HepG2 (cell line): Measurements from ENCODE around the gene PAQR5. TPM values are rescaled to one million over a fixed set of nuclear protein-coding genes. Genes with fewer than 3 reads are reported as not detected.

Source experiments
- AHR ChIP-seq: IDR thresholded peaks from 2 replicates; pipeline ENCODE4 v1.6.1; 2018; ENCODE audit warnings: missing genetic modification reagents, missing compliant biosample characterization
- ARID2 ChIP-seq: sonication (generic); formaldehyde crosslinking; IDR thresholded peaks from 2 replicates; pipeline ENCODE4 v1.8.1; 2022; ENCODE audit warnings: mild to moderate bottlenecking, missing genetic modification reagents, borderline replicate concordance
- CBFB ChIP-seq: sonication (generic); formaldehyde crosslinking; IDR thresholded peaks from 2 replicates; pipeline ENCODE4 v1.4.0; 2020; ENCODE audit warnings: missing genetic modification reagents
- DMTF1 ChIP-seq: sonication (generic); formaldehyde crosslinking; IDR thresholded peaks from 2 replicates; pipeline ENCODE4 v1.4.0; 2020; ENCODE audit warnings: mild to moderate bottlenecking, missing genetic modification reagents
- EP300 ChIP-seq, 3 experiments: sonication (generic) in 1 of 3; formaldehyde crosslinking in 1 of 3; IDR thresholded peaks; 2 replicates each; pipeline versions ENCODE4 v1.5.1 to v1.6.1; 2011 to 2020; ENCODE audit warnings: low read depth in 2 of 3, low read length in 2 of 3, borderline replicate concordance in 1 of 3, improper control_type of control experiment in 1 of 3, mild to moderate bottlenecking in 1 of 3, missing genetic modification reagents in 1 of 3, moderate library complexity in 1 of 3
- GTF3A ChIP-seq: sonication (generic); formaldehyde crosslinking; conservative IDR thresholded peaks from 2 replicates; pipeline ENCODE4 v1.4.0; 2020; ENCODE audit warnings: mild to moderate bottlenecking, missing genetic modification reagents
- HNF1B ChIP-seq: sonication (generic); formaldehyde crosslinking; IDR thresholded peaks from 2 replicates; pipeline ENCODE4 v1.5.1; 2020; ENCODE audit warnings: mild to moderate bottlenecking, moderate library complexity, missing genetic modification reagents
- HNRNPUL1 ChIP-seq: fragments of 200-400 bp; formaldehyde crosslinking; IDR thresholded peaks from 2 replicates; pipeline ENCODE4 v1.6.1; 2017; ENCODE audit warnings: low read depth, mild to moderate bottlenecking, low read length, moderate library complexity
- MZF1 ChIP-seq: sonication (generic); formaldehyde crosslinking; IDR thresholded peaks from 2 replicates; pipeline ENCODE4 v1.8.1; 2023; ENCODE audit warnings: mild to moderate bottlenecking, missing genetic modification reagents, borderline replicate concordance
- NCOR1 ChIP-seq: fragments of 200-600 bp; sonication (generic); IDR thresholded peaks from 2 replicates; pipeline ENCODE4 v1.7.0; 2017; ENCODE audit warnings: antibody characterized with exemption, low read length, borderline replicate concordance
- NKX3-1 ChIP-seq: sonication (generic); formaldehyde crosslinking; IDR thresholded peaks from 2 replicates; pipeline ENCODE4 v1.5.0; 2020; ENCODE audit warnings: missing genetic modification reagents
- PHF20 ChIP-seq: sonication (generic); formaldehyde crosslinking; IDR thresholded peaks from 2 replicates; pipeline ENCODE4 v1.5.0; 2020; ENCODE audit warnings: mild to moderate bottlenecking, missing genetic modification reagents
- PREB ChIP-seq: sonication (generic); formaldehyde crosslinking; IDR thresholded peaks from 2 replicates; pipeline ENCODE4 v1.4.0; 2020; ENCODE audit warnings: missing genetic modification reagents
- RFX3 ChIP-seq: IDR thresholded peaks from 2 replicates; pipeline ENCODE4 v1.6.1; 2016; ENCODE audit warnings: missing biosample characterization, missing genetic modification reagents
- SCMH1 ChIP-seq: sonication (generic); formaldehyde crosslinking; IDR thresholded peaks from 2 replicates; pipeline ENCODE4 v1.9.0; 2021; ENCODE audit warnings: missing genetic modification reagents, mild to moderate bottlenecking, borderline replicate concordance
- TBL1XR1 ChIP-seq: fragments of 150-350 bp; IDR thresholded peaks from 2 replicates; pipeline ENCODE4 v1.6.1; 2014; ENCODE audit warnings: borderline replicate concordance, low read length; ENCODE audit not compliant: partially characterized antibody
- TBX3 ChIP-seq: fragments of 450-650 bp; IDR thresholded peaks from 2 replicates; pipeline ENCODE4 v1.6.1; 2017; ENCODE audit warnings: antibody characterized with exemption, mild to moderate bottlenecking, inconsistent platforms, borderline replicate concordance
- TCF7 ChIP-seq: sonication (generic); IDR thresholded peaks from 2 replicates; pipeline ENCODE4 v1.6.1; 2016; ENCODE audit warnings: antibody characterized with exemption, low read depth
- TP53 ChIP-seq: sonication (generic); formaldehyde crosslinking; conservative IDR thresholded peaks from 2 replicates; pipeline ENCODE4 v1.4.0; 2020; ENCODE audit warnings: missing genetic modification reagents
- ZIK1 ChIP-seq: sonication (generic); formaldehyde crosslinking; IDR thresholded peaks from 2 replicates; pipeline ENCODE4 v1.5.0; 2020; ENCODE audit warnings: mild to moderate bottlenecking, low read depth, missing genetic modification reagents, borderline replicate concordance
- ZNF33B ChIP-seq: sonication (generic); formaldehyde crosslinking; IDR thresholded peaks from 2 replicates; pipeline ENCODE4 v1.5.1; 2020; ENCODE audit warnings: mild to moderate bottlenecking, missing genetic modification reagents
- ZNF552 ChIP-seq: sonication (generic); formaldehyde crosslinking; IDR thresholded peaks from 2 replicates; pipeline ENCODE4 v1.9.0; 2022; ENCODE audit warnings: missing genetic modification reagents, mild to moderate bottlenecking, borderline replicate concordance
- ZNF781 ChIP-seq: sonication (generic); formaldehyde crosslinking; IDR thresholded peaks from 2 replicates; pipeline ENCODE4 v1.5.1; 2020; ENCODE audit warnings: borderline replicate concordance, mild to moderate bottlenecking, missing genetic modification reagents; ENCODE audit errors: not compliant biosample characterization
- ZNF878 ChIP-seq: sonication (generic); formaldehyde crosslinking; IDR thresholded peaks from 2 replicates; pipeline ENCODE4 v1.8.1; 2023; ENCODE audit warnings: mild to moderate bottlenecking, missing genetic modification reagents, moderate library complexity
- ZSCAN12 ChIP-seq: sonication (generic); formaldehyde crosslinking; IDR thresholded peaks from 2 replicates; pipeline ENCODE4 v1.9.0; 2021; ENCODE audit warnings: mild to moderate bottlenecking, missing genetic modification reagents
- polyA plus RNA-seq, 8 experiments: library from polyadenylated mRNA; depleted of rRNA in 3 of 8; stranded (reverse) in 7 of 8; unstranded in 1 of 8; fragments of >200 nt; fragmentation: Illumina TruSeq in 4 of 8; extraction: Trizol in 4 of 8; gene quantifications; 2 replicates each; pipeline versions ENCODE4 v1.2.1 to v1.2.3, GENCODE V29; 2011 to 2016; ENCODE audit warnings: low read depth in 4 of 8, missing spikeins in 1 of 8, mixed read lengths in 1 of 8; ENCODE audit not compliant: insufficient read depth in 1 of 8
- total RNA-seq, 5 experiments: library from RNA; depleted of rRNA; stranded (reverse); fragments of >200 nt; fragmentation: Illumina TruSeq; extraction: Trizol; gene quantifications; 2 replicates each; pipeline ENCODE4 v1.2.3, GENCODE V29; 2016; ENCODE audit warnings: low read depth in 1 of 5

Gene PAQR5
- total and polyA plus RNA-seq, 2 of the 13 experiments (the other 11 are each of a cell fraction or from before 2014, with no cell fraction given) = 0.53 to 1.3 TPM

GRCh38 chr15:69451951-69452691 is 153.4 kb downstream of the PAQR5 start (continued):
- no peak for TF ChIP-seq SCMH1 (CRISPR knock-in tag)
- TF ChIP-seq EP300 (IDR thresholded peaks at IDR 0.05; ENCODE audit: low read depth in 2 of 2, low read length in 2 of 2) = no peak
- TF ChIP-seq EP300 (CRISPR knock-in tag; IDR thresholded peaks at IDR 0.05; ENCODE audit: borderline replicate concordance) = no peak
- TF ChIP-seq PREB (CRISPR knock-in tag) = no peak
- 0 out of 2 replicates have a peak, but pooled peaks have one; percentile 45 for TF ChIP-seq ZNF878 (CRISPR knock-in tag)
- no peak for TF ChIP-seq RFX3 (CRISPR knock-in tag)
- no peak for TF ChIP-seq HNRNPUL1
- TF ChIP-seq TBL1XR1 = no peak
- TF ChIP-seq NKX3-1 (CRISPR knock-in tag) = no peak
- TF ChIP-seq CBFB (CRISPR knock-in tag) = no peak
- TF ChIP-seq PHF20 = peak; percentile 72
- TF ChIP-seq ZSCAN12 (CRISPR knock-in tag) = peak; percentile 29; the same call in 1 of the 2 replicates
- no peak for TF ChIP-seq ZNF33B (CRISPR knock-in tag)
- TF ChIP-seq TBX3 = no peak
- no peak for TF ChIP-seq TCF7
- 0 out of 2 replicates have a peak, but pooled peaks have one; percentile 23 for TF ChIP-seq DMTF1 (CRISPR knock-in tag)
- TF ChIP-seq GTF3A = 0 out of 2 replicates have a peak, but pooled peaks have one; percentile 35
- peak; percentile 47 for TF ChIP-seq ZNF781 (CRISPR knock-in tag)
- no peak; the same call in 1 of the 2 replicates for TF ChIP-seq HNF1B (CRISPR knock-in tag)
- no peak for TF ChIP-seq AHR (CRISPR knock-in tag)
- peak; percentile 87 for TF ChIP-seq ARID2 (CRISPR knock-in tag)
- TF ChIP-seq ZNF552 (CRISPR knock-in tag) = no peak
- TF ChIP-seq TP53 (CRISPR knock-in tag) = 0 out of 2 replicates have a peak, but pooled peaks have one; percentile 22
- no peak for TF ChIP-seq NCOR1
- TF ChIP-seq ZIK1 = no peak
- TF ChIP-seq MZF1 (CRISPR knock-in tag) = no peak
